Femur (tissue), 1 donor: ENCODE data around the gene LCT.
"Not testable (repeated sequence)": the region's sequence is repeated elsewhere in the genome, so short reads cannot be mapped to it uniquely, and the experiment has no call there.

Experiments
- DNase-seq: peaks from one replicate; pipeline ENCODE4 v3.0.0-alpha.2; 2017

Gene LCT

DNA sequence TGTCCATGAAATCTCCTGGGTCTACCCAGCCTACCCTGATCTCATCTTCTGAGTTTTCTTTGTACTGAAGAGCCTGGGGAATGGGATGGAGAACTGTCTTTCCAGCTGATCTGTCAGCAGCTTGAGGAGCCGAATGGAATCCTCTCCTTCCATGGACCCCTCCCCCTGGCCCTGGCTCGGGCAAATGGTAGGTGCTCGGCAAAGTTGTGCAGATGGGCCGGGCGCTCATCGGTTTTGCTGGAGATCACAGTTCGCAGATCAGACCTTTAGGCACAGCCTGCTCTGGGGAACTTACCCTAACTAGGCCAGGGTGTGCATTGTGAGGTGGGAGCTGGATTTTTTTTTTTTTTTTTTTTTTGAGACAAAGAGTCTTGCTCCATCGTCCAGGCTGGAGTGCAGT lies 40.4 kb downstream of the LCT start:
- DNase-seq: no peak

DNA sequence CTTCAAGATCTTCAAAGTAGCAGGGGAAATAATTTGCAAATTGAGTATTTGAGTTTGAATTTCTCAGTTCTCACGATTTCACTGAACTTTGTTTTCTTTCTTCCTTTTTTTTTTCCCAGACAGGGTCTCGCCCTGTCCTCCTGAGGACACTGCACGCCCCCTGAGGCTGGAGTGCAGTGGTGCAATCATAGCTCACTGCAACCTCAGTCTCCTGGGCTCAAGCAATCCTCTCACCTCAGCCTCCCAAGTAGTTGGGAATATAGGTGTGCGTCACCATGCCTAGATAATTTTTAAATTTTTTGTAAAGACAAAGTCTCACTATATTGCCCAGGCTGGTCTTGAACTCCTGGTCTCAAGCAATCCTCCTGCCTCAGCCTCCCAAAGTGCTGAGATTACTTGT lies 41.3 kb downstream of the LCT start:
- DNase-seq: not testable (repeated sequence)

DNA sequence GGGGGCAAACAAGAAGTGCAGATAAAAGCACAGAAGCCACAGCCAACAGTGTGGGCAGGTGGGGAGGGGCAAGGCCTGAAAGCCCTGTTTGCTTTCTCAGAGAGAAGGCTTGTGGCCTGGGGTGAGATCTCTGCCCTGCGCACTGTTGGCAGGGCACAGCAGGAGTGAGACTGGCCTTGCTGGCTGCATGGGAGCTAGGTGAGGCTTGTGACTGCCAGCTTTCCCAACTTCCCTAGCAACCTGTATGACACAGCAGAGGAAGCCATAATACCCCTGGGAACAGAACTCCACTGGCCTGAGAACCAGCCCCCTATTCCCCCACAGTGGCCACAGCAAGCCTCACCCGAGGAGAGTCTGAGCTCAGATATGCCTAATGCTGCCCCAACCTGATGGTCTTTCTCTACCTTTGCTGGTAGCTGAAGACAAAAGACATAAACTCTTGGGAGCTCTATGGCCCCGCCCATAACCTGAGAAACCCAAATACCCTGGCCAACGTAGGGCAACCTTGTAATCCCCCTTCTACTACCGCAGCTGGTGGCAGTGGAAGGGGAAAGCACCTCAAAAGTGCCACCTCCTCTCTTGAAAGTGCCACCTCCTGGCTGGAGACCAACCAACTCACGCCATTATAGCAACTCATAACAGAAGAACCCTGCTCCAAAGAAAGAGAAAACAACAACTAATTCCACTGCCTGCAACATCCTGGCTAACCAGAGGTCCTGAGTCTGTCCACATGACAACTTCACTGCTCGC lies 44.4 kb downstream of the LCT start:
- no peak for DNase-seq

DNA sequence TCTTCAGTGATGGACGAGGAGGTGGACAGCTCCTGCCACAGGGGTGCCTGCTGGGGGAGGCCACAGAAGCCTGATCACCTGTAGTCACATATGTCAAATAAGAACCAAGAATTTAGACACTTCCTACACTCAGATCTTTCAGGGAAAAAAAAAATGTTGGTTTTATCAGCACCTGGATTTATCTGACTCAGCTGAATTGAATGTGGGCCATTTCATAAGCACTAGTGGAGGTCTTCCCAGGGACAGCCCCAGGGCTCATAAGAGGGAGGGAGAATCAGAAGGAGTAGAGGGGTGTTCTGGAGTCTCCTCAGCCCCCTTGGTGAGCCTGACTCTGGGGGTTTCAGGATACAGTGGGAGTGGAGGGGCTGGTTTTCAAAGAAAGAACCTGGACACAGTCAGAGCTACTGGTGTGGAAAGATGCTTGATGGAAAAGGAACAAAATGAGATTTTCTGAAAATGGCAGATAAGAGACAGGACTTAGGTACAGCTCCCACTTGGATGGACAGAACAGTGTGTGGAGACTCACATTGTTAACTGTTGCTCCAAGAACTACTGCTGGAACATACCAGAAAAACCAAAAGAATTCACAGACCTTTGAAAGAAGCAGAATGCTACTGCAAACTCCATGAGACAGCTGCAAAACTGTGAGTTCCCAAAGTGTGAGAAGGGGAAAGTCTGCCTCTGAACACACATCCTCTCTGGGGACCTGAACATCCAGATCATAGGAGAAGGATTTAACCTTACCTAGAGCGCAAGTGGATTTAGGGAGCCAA lies 45.4 kb downstream of the LCT start:
- no peak for DNase-seq

DNA sequence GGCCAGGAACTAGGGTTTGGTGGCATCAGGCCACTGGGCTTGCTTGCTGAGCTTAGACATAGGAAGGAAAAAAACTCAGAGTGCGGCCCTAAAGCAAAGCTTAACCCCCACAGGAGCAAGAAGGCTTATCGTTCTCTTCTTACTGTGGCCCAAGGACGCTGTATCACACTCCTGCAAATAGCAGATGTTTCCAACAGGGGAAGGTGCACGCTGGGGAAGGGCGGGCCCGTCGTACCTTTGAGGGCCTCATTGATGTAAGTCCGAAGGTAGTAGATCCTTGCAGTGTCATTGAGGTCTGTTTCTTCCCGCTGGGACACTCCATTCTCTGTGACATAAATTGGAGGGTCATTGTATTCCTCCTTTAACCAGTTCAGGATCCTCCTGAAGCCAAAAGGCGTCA lies 46.6 kb downstream of the LCT start:
- DNase-seq: no peak

DNA sequence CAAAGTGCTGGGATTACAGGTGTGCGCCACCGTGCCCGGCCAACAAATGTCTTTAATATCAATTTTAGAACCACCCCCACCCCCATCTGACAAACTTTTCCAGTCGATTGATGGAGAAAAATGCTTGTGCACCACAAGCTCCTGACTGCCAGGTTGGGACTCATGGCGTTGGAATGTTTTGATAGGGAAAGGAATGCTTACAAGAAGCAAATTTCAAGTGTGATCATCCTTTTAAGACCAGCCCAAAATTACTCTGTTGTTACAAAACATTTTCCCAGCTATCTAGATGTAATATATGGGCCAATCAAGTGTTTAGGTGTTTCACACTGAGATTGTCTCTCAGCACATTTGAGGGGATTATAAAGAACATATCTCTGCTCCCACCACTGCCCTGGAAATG lies 50.2 kb downstream of the LCT start:
- DNase-seq: no peak

DNA sequence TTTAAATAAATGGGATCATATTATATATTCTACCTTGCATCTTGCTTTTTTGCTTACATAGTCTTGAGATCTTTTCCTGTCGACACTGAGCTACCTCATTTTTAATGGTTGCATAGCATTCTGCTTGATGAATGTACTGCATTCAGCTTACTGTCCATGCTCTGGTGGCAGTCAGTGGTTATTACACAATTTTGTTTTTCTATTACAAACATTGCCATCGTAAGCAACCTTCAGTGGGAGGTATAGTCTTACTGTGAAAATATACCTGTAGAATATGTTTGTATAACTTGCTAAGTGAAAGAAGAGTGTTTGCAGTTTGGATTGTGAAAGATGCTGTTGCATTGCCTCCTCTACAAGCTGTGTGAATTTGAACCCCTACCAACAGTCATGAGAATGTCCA lies 52.0 kb downstream of the LCT start:
- DNase-seq: no peak

DNA sequence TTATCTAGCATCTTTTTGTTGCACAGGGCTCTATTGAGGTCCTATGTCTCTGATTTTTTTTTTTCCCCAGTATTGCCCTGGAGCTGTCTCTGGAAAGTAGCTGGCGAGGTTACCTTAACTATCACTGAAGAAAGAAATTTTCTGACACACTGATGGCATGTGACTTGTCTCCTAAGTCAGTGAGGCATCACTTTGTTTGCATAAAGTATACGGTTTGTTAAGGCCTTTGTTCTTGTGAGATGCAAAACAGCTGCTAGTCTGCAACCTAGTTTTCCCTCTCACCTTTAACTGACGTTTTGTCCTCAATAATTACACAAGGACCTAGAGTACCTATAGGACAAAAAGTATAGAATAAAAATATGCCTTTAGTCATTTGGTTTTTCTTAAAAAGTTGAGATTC lies 53.5 kb downstream of the LCT start:
- no peak for DNase-seq

DNA sequence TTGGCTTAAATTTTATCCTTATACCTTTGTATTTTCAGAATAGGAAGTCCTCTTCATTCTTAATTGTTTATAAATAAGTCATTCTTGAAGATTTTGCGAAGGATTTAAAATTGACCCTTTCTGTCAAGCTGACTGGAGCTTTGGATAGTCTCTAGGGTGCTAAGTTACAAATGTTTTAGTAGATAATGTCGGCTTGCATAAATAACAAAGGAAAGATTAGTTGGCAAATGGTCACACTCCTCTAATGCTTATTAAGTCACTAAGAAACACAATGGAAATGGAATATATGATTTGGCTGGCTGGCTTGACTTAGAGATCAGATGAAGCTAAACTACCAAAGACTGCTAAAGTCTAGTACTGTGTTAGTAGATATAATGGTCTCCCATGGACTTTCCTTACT lies 54.8 kb downstream of the LCT start:
- no peak for DNase-seq

DNA sequence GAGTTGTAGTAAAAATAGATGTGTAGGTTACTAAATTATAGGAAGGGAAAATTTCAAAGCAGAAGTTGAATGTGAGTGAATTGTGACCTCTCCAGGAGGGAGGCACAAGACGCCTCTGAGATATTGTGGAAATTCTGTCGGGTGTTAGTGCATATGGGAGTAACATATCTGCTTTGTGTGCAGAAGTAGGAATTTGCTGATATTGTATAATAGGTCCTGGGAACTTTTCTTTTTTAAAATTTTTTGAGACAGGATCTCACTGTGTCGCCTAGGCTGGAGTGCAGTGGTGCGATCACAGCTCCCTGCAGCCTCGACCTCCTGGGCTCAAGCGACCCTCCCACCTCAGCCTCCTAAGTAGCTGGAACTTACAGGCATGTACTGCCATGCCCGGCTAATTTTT lies 60.6 kb downstream of the LCT start:
- no peak for DNase-seq

DNA sequence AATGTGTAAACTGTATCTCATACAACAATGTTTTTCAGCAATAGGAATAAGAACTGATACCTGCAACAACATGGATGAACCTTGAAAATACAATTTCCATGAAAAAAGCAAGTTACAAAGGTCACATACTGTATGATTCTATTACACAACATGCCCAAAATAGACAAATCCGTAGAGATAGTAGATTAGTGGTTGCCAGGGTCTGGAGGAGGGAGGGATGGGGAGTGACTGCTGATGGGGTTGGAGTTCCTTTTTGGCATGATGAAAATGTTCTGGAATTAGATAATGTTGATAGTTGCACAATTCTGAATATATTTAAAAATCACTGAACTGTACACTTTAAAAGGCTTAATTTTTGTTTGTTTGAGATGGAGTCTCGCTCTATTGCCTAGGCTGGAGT lies 61.6 kb downstream of the LCT start:
- DNase-seq: no peak

DNA sequence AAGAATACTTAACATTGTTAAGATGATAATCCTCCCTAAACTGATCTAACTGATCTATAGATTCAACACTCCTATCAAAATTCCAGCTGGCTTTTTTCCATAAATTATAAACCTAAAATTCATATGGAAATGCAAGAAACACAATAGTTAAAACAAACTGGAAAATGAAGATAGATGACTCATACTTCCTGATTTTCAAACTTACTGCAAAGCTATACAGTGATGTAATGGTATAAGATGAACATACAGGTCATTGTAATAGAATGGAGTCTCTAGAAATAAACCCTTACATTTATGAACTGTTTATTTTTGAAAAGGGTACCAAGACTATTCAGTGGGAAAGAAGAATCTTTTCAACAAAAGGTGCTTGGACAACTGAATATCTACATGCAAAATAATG lies 63.1 kb downstream of the LCT start:
- DNase-seq: no peak

DNA sequence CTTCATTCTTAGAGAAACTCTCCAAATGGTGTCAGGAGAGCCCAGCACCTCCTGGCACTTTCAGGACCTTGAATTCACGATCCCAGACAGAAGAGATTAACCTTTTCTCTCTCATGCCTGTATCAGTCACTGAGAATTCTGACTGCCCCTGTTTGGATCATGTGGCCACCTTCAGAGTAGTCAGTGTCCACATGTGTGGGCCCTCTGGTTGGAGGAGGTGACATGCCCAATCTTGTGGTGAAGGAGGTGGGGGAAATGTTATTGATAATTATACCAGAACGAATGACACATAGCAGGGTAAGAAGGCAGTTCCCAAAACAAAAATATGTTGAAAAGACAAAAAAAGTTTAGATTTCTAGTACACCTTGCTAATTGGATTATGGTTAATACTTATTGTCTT lies 63.7 kb downstream of the LCT start:
- DNase-seq: no peak

DNA sequence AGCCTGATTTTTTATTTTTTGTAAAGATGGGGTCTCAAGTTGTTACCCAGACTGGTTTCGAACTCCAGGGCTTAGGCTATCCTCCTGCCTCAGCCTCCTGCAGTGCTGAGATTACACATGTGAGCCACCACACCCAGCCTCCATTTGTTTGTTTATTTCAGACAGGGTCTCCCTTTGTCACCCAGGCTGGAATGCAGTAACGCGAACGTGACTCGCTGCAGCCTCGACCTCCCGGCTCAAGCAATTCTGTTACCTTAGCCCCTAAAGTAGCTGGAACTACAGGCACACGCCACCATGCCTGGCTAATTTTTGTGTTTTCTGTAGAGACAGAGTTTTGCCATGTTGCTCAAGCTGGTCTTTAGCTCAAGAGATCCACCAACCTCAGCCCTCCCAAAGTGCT lies 68.1 kb downstream of the LCT start:
- DNase-seq: no peak

DNA sequence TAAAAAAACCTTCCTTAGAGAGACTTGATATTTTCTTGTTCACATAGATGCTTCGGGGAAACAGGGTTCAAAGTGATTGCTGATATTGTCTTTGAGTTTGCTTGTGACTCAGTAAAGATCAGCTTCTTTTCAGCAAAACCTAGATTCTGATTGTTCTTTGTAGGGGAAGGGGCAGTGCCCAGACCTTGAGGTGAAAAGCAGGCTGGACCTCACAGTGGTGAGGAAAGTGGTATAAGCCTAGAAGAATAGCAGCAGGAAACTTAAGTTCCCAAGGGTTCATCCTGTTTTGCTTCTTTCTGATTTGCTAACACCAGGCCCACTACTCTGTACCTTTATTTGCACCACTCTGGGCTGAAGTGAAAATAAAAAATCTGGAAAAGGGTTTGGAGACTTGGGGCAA lies 74.5 kb downstream of the LCT start:
- DNase-seq: no peak

DNA sequence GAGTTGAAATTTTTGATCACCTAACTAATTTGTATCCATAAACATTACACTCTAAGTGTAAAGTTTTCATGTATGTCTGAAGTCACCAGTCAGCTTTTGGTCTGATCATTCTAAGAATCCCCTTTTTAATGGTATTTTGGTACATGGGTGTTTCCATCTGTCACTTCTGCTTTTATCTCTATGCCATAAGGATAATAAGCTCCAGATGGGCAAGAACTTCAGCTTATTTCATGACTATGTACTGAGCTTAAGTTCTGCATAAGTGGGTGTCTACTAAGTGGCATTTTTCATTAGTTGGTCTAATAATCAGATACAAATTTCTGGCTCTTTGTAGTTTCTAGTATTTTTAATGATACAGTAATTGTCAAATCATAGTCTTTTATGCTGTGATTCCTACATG lies 75.0 kb downstream of the LCT start:
- DNase-seq: no peak

DNA sequence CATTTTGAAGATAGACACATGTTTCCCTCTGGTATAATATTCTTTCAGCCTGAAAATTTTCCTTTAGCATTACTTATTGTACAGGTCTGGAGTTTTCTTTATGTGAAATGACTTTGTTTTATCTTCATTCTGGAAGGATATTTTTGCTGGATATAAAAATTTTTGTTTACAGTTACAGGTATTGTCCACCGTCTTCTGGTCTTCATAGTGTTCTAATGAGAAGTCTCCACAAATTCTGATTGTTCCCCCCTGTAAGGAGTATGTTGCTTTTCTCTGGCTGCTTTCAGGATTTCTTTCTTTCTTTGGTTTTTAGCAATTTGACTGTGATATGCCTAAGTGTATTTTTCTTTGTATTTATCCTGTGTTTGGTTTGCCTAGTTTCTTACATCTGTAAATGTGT lies 80.3 kb downstream of the LCT start:
- no peak for DNase-seq

DNA sequence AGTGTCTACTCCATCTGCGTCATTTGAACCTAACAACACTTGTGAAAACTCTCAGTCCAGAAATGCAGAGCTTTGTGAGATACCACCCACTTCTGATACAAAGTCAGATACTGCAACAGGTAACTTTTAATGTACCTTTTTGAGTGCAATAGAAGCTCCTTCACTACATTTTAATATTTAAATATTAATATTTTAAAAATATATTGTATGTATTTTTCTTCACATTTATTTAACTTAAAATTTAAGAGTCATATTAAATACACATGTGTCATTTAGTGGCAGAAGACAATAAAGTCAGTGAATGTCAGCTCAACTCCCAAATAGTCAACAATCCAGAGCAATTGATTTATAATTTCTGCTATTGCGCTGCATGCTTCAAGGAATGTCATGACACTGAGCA lies 81.4 kb downstream of the LCT start:
- no peak for DNase-seq

DNA sequence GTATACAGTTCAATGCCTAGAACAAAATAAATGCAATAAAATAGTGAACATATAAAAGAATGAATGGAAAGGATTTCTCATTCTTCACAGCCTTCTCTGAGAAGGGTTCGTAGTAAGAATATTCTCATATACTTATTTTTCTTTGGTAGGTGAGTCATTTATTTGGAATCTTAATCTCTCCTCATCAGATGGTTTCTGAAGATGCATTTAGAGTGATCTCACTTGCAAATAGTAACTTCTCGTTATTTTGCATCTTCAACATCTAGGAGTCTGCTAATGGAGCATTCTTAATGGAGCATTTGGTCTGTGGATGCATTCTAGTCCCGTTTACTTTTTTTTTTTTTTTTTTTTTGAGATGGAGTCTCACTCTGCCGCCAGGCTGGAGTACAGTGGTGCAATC lies 91.4 kb downstream of the LCT start:
- DNase-seq: no peak

DNA sequence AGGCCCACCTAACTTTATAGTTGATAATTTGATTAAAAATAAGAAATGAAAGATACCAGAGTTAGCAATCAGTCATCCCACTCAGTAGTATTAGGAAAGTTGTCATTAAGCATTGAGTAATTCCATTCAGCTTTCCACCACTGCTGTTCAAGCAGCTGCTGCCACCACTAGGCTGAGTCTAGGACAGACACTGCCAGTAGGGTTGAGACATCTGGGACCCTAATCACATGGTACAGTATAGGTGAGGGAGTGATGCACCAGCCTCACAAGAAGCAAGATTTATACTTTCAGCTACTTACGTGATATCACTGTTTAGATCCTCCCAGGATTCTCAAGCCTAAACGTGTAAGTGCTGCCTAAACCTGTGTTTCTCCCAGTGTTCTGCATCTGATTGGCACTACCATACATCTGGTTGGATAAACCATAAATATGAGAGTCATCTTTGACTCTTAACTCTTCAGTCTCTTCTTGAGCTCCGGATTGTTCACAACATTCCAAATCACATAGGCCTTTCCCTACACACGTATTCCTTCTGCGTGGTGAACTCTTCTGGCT lies 92.1 kb downstream of the LCT start:
- no peak for DNase-seq

DNA sequence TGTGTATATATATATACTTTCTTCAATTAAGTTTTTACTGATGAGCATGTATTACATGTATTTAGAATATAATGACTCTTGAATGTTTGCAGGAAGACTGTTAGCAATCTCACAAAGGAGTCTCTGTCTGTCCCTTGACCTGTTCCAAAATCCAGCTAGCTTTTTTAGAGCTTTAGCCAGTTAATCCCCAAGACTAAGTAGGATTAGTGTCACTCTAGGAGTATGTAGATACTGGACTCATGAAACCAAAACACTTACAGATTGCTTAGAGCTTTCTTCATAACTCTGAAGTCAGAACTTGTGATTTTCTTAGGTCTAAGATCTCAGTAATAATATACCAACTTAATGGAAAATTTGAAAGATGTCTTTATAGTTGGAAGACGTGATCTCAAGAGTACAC lies 93.1 kb downstream of the LCT start:
- no peak for DNase-seq

DNA sequence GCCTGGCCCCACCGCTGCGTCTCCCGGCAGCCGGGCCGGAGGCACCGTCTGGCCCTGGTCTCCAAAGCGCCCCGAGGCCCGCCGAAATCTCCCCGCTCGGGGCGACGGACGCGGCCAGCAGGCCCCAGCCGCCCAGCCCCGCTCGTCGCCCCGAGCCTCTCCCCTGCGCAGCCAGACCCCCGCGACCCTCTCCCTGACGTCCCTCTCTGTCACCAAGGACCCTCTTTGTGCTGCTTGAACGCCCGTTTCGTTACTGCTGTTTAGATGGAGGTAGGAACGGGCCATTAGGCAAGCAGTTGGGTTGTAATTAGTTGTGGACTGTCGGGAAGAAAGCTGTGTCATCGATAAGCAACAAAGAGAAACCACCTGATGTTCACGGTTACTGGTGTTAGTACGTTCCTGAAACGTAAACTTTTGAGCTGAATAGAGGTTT lies 94.6 kb downstream of the LCT start:
- peak; percentile 58 for DNase-seq

DNA sequence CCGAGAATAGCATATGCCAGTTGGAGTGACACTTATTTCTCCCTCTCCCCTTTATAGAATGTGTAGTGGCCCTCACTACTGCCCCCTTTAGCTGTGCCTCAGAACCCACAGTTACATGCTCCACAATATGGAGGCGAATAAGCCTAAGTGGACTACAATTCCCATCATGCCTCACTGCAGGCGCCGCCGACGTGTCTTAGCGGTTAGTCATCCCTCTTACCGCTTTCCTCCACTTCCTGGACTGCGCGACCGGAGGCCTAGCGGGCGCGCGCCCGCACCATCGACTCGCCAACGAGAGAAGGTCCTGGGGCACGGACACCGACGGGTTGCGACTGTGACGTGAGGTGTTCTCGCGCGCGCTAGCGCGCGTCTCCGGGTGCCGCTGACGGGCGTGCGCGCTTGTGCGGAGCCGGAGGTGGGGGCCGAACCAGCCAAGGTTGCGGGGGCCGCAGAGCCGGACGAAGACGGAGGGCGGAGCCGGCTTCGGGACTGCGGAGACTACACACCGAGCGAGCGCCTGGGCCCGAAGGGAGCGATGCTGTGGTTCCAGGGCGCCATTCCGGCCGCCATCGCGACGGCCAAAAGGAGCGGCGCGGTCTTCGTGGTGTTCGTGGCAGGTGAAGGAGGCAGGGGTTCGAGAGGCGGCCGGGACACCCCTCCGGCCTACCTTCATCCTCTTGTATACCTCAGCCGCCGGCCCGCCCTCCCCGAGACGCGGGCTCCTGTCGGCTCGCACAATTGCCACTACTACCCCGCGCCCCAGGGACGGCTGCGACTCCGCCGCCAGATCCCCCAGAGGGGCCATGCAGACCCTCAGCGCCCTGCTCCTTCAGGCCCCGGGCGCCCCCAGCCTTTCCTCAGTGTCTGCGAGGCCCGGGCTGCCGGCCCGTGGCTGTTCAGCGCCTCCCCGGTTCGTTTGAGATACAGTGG lies 95.3 kb downstream of the LCT start, which contains the start of gene UBXN4:
TSS of gene UBXN4 (plus strand) at position 461 of the 930 bp plus-strand sequence. CDS start at position 536, 75 bp downstream.
- peak; percentile 99 for DNase-seq
